HG03196 (cell line): ENCODE measurements around the gene DBNL.

Experiments used
- ATAC-seq: cut with Tn5 transposase; IDR thresholded peaks from one replicate; pipeline ENCODE4 v1.9.1; 2021; ENCODE audit not compliant: unreplicated experiment

The DBNL gene

DNA sequence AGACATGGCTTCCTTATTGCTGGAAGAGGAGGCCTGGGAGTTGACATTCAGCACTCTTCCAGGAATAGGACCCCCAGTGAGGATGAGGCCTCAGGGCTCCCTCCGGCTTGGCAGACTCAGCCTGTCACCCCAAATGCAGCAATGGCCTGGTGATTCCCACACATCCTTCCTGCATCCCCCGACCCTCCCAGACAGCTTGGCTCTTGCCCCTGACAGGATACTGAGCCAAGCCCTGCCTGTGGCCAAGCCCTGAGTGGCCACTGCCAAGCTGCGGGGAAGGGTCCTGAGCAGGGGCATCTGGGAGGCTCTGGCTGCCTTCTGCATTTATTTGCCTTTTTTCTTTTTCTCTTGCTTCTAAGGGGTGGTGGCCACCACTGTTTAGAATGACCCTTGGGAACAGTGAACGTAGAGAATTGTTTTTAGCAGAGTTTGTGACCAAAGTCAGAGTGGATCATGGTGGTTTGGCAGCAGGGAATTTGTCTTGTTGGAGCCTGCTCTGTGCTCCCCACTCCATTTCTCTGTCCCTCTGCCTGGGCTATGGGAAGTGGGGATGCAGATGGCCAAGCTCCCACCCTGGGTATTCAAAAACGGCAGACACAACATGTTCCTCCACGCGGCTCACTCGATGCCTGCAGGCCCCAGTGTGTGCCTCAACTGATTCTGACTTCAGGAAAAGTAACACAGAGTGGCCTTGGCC, 16.6 kb downstream of the DBNL start:
- ATAC-seq, result no peak

DNA sequence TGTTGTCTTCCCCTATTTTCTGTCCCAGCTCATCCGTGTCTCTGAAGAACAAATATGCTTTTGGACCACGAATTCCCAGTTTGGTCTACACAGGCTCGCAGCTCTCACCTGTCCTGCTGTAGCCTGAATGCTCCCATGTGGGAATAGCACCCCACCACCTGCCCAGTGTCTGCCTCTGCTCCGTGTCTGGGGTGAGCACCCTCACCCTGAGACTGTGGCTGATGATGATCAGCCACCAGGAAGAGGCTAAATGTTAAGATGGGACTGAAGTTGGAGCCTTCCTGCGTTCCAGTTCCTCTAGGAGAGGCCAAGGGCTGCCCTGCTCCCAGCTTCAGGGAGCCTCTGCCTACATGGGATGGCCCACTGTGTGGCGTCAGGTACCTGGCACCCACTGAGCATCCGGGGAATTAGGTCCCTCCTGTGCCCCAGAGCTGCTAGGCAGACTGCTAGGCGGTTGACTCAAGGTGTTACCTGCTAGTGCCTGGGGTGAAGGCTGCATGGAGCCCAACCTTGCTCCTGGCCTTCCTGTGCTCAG, 17.2 kb downstream of the DBNL start:
- ATAC-seq, result no peak

DNA sequence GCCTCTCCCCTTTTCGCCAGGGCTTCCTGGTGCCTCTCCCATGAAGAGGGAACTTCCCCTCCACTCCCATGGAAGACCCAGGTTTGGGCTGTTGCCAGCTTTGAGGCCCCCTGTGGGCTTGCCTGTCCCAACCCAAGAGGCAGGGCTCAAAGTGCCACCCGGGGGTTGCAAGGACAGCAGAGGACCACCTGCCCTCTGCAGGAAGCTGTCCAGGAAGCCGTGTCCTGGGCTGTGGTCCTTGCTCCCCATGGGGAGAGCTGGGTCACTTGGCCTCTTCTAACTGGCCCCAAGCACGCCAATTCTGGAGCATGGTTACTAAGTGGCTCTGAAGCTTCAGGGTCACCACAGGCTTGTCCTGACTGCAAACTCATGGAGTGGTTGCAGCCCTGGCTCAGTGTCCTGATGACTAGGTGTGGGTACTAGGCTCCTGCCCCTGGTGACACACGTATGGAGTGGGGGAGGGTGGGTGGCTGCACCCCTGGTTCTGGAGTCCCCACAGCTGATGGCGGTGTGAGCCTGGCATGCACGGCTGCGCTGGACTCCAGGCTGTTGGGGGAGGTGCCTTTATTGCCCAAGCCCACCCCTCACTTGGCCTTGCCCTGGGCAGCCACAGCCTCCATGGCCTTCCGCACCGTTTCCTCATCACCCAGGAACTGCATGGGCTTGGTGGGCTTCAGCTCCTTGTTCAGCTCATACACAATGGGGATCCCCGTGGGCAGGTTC, 17.8 kb downstream of the DBNL start:
- no peak for ATAC-seq

DNA sequence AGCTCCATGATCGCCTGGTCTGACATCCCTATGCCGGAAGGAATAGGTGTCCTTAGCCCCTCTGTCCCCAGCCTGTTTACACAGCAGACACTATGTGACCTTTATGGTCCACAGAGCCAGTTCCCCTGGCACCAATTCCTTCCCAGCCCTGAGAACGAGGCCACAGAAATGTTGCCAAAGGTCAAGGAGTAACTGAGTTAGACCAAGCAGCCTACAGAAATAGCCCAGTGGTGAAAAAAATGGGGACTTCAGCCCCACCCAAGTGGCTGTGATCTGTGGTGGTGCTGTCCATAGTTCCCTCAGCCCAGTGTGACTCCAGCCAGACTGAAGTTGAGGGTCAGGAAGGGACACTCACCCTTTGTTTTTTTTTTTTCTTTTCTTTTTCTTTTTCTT, 18.4 kb downstream of the DBNL start:
- no peak for ATAC-seq

DNA sequence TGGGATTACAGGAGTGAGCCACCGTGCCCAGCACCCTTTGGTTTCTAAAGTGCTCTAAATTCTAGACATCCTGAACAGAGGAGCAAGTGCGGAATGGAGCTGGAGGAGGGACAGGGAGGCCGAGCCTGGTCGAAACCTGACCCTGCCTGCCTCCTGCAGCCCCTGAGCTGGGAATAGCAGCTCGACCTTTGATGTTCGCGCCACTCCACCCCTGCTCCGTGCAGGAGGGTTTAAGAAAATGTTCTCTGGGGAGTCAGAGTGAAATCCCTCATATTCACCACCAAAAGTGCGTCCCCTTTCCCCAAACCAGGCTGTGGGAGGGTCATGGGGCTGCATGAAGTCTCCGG, 19.0 kb downstream of the DBNL start:
- ATAC-seq, result no peak

DNA sequence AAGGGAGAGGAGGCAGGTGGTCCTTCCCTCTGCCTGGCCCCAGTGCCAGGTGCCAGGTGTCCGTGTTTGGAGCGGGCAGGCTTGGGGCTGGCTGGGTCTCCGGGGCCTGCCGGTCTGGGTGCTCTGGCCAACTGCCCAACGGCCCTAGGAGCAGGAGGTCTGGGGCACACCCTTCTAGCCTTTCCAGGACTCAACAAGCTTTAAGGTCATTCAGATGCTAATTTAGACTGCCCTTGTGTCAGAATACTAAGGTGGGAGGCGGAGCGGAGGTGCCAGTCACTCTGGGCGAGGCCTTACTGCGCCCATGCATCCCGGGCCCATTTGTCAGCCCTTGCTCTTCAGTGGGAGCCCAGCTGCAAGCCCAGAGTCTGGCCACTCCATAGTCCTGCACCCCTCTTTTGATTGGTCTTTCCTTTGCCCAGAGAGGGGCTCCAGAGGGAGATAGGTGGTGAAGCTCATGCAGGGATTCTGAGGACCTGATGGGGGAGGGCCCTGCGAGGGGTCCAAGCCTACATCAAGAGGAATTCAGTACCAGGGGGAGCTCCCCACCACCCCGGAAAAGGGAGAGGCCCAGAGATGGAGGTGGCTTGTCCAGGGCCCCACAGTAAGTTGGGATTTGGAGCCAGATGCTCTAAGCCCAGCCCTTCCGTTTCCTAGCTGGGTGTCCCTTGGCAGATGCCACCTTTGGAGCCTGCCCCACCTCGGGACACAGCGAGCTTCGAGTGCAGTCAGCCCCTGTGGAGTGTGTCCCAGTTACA, 19.6 kb downstream of the DBNL start:
- ATAC-seq, result no peak

DNA sequence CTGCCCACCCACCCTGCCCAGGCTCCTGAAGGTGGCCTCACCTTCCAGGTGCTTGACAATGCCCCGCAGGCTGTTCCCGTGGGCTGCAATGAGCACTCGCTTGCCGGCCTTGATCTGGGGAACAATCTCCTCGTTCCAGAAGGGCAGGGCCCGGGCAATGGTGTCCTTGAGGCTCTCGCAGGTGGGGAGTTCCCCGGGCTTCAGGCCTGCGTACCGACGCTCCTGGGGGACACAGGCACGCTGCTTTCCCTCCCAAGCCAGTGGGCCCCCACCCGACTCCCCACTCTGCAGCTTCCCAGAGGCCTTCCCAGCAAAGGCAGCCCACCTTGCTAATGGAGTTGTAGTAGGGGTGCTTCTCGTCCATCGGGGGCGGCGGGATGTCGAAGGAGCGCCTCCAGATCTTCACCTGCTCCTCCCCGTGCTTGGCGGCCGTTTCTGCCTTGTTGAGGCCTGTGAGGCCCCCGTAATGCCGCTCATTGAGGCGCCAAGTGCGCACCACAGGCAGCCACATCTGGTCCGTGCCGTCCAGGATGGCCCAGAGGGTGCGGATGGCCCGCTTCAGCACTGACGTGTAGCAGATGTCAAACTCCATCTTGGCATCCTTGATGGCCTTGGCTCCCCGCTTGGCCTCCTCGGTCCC, 20.4 kb downstream of the DBNL start:
- ATAC-seq, result no peak

DNA sequence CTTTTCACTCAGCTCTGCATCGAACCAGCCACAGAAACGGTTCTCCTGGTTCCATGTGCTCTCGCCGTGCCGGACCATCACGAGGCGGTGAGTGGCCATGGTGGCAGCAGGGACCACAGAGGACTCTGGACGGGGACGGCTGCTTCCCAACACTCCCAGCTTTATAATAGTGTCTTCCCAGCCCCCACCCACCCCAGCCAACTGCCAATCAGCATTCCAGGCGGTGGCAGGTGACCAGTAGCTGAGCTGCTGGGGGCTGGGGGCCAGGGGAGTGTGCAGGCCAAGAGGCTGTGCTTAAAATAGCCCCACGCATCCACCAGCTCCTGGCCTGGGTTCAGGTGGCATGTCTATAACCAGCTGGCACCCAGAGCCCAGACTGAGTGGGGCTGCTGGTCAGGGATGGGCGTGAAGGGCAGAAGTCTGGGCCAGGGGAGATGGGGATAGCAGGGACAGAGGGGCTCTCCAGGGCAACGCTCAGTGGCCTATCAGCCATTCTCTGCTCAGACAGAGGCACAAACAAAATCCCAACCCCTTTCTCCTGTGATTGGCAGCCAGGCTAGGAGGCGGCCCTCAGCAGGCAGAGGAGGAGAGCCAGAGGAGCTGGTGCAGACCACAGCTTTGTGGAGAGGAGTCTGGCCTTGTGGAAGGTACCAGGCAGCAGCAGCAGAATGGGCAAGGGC, 21.1 kb downstream of the DBNL start, which contains the start of gene PGAM2:
PGAM2 (minus strand) TSS at position 137 of the 680 bp plus-strand sequence; CDS start at position 99, 38 bp downstream.
- no peak for ATAC-seq

DNA sequence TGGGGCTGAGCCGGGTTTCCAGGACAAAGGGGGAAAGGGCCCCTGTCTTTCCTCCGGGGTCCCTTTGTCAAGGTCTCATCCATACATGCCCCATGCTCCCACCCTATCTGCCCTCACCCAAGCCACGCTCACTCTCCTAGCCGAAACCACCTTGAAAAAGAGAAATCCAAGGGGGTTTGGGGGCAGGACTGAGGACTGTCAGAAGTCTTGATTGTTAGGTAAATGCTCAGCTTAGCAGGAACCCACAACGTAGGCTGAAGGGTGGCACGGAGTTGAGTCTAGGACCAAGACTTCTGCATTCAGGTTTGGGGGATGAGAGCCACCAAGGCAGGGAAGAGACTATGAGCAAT, 21.6 kb downstream of the DBNL start:
- ATAC-seq, result no peak

DNA sequence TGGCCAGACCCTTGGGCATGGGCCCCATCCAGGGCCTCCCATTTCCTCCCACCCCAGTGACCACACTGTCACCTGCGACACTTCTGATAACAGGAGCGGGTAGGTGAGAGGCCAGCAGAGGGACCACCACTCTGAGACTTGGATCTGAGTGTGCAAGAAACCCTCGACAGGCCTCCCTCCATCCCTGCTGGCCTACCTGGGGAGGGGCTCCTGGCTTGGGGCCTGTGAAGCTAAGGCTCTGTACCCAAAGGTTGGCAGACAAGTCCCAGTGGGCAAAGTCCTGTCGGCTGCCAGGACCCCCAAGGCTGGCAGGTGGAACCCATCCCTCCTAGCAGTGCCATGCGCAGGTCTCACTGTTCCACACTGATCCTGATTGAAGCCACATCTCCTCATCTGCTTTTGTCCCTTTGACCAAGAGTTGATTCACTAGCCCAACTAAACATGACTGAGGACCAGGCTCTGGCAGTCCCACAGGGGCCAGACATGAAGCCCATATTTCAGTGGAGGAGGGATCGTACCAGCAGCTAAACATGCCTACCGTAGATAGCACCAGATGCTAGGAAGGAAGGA, 22.1 kb downstream of the DBNL start:
- ATAC-seq, result no peak

DNA sequence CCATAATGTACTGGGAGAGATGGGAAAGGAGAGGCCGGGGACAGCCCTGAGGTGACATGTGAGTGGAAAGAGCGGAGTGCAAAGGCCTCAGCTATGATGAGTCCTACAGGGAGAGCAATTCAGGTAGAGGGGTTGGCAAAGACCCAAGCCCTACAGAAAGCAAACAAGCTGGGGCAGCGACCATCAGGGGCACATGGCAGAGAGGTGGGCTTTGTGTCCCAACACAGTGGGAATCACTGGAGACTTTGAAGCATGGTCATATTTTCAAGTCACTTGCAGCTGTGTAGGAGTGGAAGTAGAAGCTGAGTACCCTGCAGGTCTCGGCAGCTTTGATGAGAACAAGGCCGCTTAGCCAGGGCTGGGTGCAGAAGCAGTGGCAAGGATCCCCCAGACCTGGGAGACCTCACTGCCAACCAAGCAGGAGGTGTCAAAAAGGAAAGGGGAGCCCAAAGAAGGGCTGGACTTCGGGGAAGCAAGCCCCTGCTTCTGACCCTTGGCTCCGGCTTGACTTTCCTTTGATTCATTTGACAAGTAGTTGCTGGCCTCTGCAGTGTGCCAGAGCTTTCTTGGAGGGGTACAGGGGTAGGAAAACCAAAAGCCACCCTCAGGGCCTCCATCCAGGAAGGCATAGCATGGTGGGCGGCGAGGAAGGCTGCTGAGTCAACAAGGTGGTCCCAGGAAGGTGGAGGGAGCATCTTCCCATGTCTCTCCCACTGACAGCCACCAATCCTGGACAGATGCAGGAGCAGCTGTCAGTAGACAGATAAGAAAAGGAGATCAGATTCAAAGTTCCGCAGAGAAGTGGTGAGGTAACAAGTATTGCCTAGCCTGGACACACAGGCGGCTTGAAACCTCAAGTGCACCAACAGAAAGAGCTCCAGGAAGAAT, 22.8 kb downstream of the DBNL start:
- ATAC-seq, result no peak

DNA sequence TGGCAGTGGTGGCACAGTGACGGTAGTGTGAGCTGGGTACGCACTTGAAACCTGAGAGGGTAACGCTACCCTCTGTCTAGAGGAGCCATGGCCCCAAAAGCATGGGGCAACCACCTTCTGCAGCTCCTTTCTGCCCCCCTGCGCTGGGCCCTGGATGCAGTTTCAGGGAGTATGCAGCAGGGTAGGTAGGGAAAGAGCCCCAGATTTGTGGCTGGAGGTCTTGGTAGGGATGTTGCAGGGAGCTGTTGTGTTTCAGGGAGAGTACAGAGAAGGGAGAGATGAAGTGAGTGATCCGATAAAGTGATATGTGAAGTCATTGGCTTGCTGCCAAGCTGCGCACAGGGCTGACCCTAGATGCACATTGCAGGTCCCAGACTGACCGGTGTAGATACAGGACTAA, 23.6 kb downstream of the DBNL start:
- no peak for ATAC-seq

DNA sequence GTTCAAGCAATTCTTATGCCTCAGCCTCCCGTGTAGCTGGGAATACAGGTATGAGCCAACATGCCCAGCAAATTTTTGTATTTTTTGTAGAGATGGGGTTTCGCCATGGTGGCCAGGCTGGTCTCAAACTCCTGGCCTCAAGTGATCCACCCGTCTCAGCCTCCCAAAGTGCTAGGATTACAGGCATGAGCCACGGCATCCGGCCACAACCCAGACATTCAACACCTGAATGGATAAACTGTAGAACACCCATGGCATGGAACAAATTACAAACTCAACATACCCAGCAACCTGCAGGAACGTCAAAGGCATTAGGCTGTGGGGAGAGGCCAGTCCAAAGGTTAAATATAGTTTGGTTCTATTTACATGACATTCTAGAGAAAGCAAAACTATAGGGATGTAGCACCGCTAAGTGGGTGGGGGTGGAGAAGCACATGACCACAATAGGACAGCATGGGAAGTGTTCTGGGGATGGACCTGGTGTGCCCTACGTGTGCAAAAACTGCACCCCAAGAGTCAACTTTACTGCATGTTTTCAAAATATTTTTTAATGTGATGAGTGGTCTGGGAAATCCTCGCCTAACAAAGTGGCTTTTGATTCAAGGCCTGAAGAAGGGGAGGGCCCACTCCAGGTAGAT, 27.3 kb downstream of the DBNL start:
- ATAC-seq, result no peak

DNA sequence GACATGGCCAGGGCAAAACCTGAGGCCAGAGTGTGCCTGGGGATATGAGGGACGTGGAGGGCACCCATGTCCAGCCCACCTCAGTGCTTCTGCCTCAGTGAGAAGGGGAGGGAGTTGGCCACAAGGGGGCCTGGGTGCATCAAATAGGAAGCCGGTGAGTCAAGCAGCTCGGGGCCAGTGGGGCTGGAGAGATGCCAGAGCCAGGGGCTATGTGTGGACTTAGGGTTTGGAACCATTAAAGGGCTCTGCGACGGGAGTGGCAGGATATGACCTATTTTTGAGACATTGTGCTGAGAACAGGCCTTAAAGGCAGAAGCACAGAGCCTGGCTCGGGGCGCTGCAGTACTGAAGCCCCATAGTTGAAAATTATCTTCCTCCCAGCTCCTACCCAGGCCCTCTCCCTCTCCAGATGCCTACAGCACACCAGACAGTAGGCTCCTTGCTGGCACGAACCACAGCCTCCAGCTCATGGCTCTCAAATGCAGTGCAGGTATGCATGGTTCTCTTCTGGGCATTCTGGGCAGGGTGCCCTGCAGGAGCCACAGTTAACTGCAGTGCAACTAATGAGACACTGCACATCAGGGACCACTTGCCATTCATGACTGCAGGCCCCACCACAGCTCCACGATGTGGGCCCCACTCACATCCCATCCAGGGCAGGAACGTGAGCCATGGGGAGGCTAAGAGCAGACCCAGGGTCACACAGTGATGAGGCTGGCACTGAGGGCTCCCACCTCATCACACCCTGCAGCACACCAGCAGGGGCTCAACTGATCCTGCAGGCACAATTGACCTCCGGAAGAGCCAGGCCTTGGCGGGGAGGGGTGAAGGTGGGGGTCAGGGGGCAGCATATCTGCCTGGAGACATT, 28.1 kb downstream of the DBNL start:
- no peak for ATAC-seq

DNA sequence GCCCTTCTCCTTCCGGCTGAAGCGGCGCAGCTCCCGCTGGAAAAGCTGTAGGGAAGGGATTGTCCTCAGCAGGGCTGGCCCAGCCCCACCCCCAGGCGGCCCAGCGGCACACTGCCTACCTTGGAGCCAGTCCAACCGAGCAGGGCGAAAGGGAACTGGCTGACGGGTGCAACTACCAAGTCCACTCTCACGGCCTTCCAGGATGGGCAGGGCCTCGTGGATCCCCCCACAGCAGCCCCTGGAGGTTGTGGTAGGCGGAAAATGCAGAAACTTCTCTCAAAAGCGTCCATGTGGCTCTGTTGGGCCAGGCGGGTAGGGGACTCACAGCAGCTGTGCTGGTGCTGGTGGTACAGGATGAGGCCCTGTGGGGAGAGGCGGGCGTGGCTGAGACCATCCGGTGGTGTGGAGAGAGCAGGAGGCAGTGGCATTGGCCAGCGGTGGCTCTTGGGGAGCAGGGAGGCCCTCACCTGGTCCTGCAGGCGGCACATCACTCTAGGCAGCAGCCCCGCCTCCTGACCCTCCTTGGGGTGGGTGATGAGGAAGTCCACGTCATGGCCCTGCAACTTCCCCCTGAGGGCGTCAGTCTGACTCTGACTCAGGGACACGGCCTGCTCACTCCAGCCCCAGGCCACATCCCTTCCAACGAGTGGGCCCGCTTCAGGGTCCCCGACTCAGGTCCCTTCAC, 29.3 kb downstream of the DBNL start:
- peak; percentile 42 for ATAC-seq

DNA sequence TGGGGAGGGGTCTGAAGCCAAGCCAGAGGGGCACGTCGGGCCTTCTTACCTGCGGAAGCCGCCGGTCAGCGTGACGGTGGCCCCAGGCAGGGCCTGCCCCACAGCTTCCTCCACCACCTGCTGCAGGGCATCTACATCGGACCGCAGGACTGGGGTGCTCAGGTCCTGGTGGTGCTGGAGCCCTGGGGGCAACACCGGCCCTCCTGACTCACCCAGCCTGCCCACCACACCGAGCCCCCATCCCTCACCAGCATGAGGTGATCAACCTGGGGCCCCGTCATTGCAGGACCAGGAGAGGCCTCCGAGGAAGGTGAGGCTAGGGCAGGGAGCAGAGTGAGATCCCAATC, 29.8 kb downstream of the DBNL start:
- no peak for ATAC-seq

DNA sequence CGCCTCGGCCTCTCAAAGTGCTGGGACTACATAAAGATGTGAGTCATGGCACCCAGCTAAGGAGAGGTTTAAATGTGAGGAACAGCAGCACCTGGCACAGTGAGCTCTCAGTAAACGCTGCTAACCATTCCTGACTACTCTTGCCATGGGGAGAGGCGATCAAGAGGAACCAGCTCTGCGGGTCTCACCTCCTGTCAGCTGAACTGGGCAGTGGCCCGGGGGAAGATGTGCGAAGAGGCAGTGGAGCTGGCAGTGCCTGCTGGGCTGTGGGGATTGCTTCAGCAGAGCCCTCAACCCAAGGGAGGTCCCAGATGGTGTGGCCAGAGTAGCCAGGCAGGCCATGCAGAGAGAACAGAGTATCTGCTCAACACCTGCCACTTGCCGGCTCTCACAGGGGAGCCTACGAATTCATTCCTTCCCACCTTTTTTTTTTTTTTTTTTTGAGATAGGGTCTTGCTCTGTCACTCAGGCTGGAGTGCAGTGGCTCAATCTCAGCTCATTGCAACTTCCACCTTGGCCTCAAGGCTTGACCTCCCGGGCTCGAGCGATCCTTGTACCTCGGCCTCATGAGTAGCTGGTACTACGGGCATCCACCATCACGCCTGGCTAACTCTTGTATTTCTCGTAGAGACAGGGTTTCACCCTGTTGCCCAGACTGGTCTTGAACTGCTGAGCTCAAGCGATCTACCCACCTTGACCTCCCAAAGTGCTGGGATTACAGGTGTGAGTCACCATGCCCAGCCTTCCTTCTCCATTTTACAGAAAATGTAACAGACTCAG, 31.0 kb downstream of the DBNL start:
- ATAC-seq, result no peak
